Measurements from ENCODE around the gene TIMM50.

DNA sequence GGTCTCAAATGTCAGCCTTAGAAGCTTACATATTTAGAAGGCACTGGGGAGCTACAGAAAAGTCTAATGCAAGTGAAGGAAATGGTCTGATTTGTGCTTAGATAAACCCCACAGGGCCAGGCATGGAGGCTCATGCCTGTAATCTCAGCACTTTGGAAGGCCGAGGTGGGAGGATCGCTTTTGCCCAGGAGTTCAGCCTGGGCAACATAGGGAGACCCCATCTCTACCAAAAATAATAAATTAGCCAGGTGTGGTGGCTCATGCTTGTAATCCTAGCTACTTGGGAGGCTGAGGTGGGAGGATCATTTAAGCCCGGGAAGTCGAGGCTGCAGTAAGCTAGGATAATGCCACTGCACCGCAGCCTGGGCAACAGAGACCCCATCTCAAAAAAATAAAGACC lies 15.4 kb downstream of the TIMM50 start:
- TF ChIP-seq, protein P1, sequence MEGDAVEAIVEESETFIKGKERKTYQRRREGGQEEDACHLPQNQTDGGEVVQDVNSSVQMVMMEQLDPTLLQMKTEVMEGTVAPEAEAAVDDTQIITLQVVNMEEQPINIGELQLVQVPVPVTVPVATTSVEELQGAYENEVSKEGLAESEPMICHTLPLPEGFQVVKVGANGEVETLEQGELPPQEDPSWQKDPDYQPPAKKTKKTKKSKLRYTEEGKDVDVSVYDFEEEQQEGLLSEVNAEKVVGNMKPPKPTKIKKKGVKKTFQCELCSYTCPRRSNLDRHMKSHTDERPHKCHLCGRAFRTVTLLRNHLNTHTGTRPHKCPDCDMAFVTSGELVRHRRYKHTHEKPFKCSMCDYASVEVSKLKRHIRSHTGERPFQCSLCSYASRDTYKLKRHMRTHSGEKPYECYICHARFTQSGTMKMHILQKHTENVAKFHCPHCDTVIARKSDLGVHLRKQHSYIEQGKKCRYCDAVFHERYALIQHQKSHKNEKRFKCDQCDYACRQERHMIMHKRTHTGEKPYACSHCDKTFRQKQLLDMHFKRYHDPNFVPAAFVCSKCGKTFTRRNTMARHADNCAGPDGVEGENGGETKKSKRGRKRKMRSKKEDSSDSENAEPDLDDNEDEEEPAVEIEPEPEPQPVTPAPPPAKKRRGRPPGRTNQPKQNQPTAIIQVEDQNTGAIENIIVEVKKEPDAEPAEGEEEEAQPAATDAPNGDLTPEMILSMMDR (IDR thresholded peaks at IDR 0.05): no peak
- TF ChIP-seq POLR2A (IDR thresholded peaks at IDR 0.05): no peak

Measured in Peyer's patch (tissue), 4 donors.